Transverse colon (tissue), 4 donors: ENCODE measurements around the gene NEDD4L.

Experiments
- CTCF ChIP-seq, 5 experiments: fragments of 200-600 bp in 3 of 5; fragments of 450-650 bp in 2 of 5; sonication (generic) in 3 of 5; IDR thresholded peaks; 1 replicate in 2 of 5; 2 replicates in 3 of 5; pipeline ENCODE4 v1.5.1; 2016 to 2017; ENCODE audit warnings: antibody characterized with exemption in 5 of 5, inconsistent platforms in 3 of 5, mild to moderate bottlenecking in 2 of 5, moderate library complexity in 1 of 5
- EP300 ChIP-seq: sonication (generic); formaldehyde crosslinking; IDR thresholded peaks from one replicate; pipeline ENCODE4 v1.6.1; 2017; ENCODE audit warnings: antibody characterized with exemption, low read depth
- POLR2A ChIP-seq: fragments of 450-650 bp; IDR thresholded peaks from one replicate; pipeline ENCODE4 v1.6.1; 2016; ENCODE audit warnings: antibody characterized with exemption, mild to moderate bottlenecking, moderate library complexity
- POLR2AphosphoS5 ChIP-seq, 3 donors: sonication (generic); formaldehyde crosslinking; IDR thresholded peaks; one replicate each; pipeline ENCODE4 v1.6.1; 2016; ENCODE audit warnings: antibody characterized with exemption in 3 of 3

GRCh38 chr18:58407649-58408407 lies 363.8 kb downstream of the NEDD4L start:
- TF ChIP-seq EP300, result no peak
- no peak for TF ChIP-seq CTCF (IDR thresholded peaks at IDR 0.05)
- TF ChIP-seq POLR2A, result no peak
- TF ChIP-seq POLR2AphosphoS5 (IDR thresholded peaks at IDR 0.05), result no peak
